ENCODE results near the gene POLR2E. TPM values are rescaled to one million over a fixed set of nuclear protein-coding genes. Genes with fewer than 3 reads are reported as not detected.

The POLR2E gene
- total and polyA plus RNA-seq, 9 of the 15 experiments (the other 6 are each of a cell fraction or from before 2014, with no cell fraction given), result 3.4 to 413 (median 244) TPM

- TF ChIP-seq GABPA (tag; conservative IDR thresholded peaks at IDR 0.05; ENCODE audit: low read depth), result peak; percentile 62; the same call in 1 of the 2 replicates
- no peak for TF ChIP-seq ZNF175 (CRISPR knock-in tag; IDR thresholded peaks at IDR 0.05; ENCODE audit: low read depth)
- no peak for TF ChIP-seq CTCFL (IDR thresholded peaks at IDR 0.05; ENCODE audit: borderline replicate concordance, insufficient read depth, low read depth, low read length, poor library complexity, severe bottlenecking)
- peak; percentile 90 for TF ChIP-seq MEIS2 (IDR thresholded peaks at IDR 0.05; ENCODE audit: partially characterized antibody)
- TF ChIP-seq ZNF398 (CRISPR knock-in tag; IDR thresholded peaks at IDR 0.05), result no peak
- TF ChIP-seq, protein P1, sequence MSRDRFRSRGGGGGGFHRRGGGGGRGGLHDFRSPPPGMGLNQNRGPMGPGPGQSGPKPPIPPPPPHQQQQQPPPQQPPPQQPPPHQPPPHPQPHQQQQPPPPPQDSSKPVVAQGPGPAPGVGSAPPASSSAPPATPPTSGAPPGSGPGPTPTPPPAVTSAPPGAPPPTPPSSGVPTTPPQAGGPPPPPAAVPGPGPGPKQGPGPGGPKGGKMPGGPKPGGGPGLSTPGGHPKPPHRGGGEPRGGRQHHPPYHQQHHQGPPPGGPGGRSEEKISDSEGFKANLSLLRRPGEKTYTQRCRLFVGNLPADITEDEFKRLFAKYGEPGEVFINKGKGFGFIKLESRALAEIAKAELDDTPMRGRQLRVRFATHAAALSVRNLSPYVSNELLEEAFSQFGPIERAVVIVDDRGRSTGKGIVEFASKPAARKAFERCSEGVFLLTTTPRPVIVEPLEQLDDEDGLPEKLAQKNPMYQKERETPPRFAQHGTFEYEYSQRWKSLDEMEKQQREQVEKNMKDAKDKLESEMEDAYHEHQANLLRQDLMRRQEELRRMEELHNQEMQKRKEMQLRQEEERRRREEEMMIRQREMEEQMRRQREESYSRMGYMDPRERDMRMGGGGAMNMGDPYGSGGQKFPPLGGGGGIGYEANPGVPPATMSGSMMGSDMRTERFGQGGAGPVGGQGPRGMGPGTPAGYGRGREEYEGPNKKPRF (IDR thresholded peaks at IDR 0.05; ENCODE audit: low read depth, low read length), result no peak
- no peak for TF ChIP-seq EHMT2 (IDR thresholded peaks at IDR 0.05)
- no peak for TF ChIP-seq ZNF408 (CRISPR knock-in tag; IDR thresholded peaks at IDR 0.05; ENCODE audit: low read depth)
- 0 out of 2 replicates have a peak, but pooled peaks have one; percentile 9 for TF ChIP-seq FOXK1 (CRISPR knock-in tag; IDR thresholded peaks at IDR 0.05; ENCODE audit: borderline replicate concordance)
- no peak for TF ChIP-seq OTX1 (CRISPR knock-in tag; IDR thresholded peaks at IDR 0.05)
- TF ChIP-seq, protein P2, sequence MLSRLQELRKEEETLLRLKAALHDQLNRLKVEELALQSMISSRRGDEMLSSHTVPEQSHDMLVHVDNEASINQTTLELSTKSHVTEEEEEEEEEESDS (CRISPR knock-in tag; IDR thresholded peaks at IDR 0.05), result no peak
- TF ChIP-seq ZNF24 (IDR thresholded peaks at IDR 0.05), result peak; percentile 98
- TF ChIP-seq CREBBP (IDR thresholded peaks at IDR 0.05; ENCODE audit: low read depth, low read length), result no peak
- no peak for TF ChIP-seq ZC3H8 (IDR thresholded peaks at IDR 0.05)
- TF ChIP-seq FOXK2 (conservative IDR thresholded peaks at IDR 0.05 in 1 of 2, IDR thresholded peaks at IDR 0.05 in 1 of 2; ENCODE audit: low read depth in 2 of 2), result peak in 1 of 2 experiments; percentile 44; a peak in 2 of 4 replicates
- TF ChIP-seq CSDE1 (IDR thresholded peaks at IDR 0.05), result no peak
Observed at GRCh38 chr19:1039646-1040475, 55.3 kb downstream of the POLR2E start, which contains the start of gene ABCA7 (continued).

Data from K562 (cell line).